Measurements from ENCODE around the gene GATA2. TPM values are rescaled to one million over a fixed set of nuclear protein-coding genes. Genes with fewer than 3 reads are reported as not detected.
A peak's percentile ranks its signal among the peaks of the same experiment; 100 is the strongest.

GATA2 gene
- total and polyA plus RNA-seq, 2 of the 13 experiments (the other 11 are each of a cell fraction or from before 2014, with no cell fraction given): 3.5 to 6.2 TPM

DNA sequence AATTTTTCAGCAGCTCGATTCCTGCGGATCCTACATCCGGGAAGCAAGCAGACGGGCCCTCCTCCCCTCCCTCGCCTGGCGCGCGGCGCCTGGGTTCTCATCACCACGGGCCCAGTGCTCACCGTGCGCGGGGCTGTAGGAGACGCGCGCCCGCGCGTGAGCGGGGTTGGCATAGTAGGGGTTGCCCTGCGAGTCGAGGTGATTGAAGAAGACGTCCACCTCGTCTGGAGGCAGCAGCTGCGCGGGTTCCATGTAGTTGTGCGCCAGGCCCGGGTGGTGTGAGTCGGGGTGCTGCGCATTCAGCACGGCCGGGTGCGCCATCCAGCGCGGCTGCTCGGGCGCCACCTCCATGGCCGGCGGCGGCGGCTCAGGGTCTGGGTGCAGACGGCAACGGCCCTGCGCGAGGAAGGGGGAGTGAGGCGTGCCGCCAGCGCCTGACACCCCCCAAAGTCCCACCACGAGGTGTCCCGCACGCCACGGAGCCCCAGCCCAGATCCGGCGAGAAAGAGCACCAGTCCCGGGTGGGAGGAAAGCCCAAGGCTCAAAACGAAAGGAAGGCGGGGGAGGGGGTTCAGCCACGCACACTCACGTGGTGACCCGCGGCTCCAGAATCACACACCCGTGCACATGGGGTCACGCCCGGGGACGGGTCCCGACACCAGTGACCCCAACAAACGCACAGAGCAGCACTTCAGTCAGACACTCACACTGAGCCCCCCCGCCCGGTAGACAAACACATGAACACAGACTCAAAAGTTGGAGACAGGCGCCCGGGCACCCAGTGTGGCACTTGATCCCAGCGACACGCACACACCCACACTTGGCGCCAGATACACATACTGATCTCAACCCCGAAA is 6.1 kb downstream of the GATA2 start (continued):
- TF ChIP-seq, protein P1, sequence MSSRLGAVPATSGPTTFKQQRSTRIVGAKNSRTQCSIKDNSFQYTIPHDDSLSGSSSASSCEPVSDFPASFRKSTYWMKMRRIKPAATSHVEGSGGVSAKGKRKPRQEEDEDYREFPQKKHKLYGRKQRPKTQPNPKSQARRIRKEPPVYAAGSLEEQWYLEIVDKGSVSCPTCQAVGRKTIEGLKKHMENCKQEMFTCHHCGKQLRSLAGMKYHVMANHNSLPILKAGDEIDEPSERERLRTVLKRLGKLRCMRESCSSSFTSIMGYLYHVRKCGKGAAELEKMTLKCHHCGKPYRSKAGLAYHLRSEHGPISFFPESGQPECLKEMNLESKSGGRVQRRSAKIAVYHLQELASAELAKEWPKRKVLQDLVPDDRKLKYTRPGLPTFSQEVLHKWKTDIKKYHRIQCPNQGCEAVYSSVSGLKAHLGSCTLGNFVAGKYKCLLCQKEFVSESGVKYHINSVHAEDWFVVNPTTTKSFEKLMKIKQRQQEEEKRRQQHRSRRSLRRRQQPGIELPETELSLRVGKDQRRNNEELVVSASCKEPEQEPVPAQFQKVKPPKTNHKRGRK (CRISPR knock-in tag; IDR thresholded peaks at IDR 0.05): no peak
- TF ChIP-seq, protein P2, sequence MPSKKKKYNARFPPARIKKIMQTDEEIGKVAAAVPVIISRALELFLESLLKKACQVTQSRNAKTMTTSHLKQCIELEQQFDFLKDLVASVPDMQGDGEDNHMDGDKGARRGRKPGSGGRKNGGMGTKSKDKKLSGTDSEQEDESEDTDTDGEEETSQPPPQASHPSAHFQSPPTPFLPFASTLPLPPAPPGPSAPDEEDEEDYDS (CRISPR knock-in tag; IDR thresholded peaks at IDR 0.05): no peak
- no peak for TF ChIP-seq FOXM1 (CRISPR knock-in tag; IDR thresholded peaks at IDR 0.05)
- TF ChIP-seq, protein P3, sequence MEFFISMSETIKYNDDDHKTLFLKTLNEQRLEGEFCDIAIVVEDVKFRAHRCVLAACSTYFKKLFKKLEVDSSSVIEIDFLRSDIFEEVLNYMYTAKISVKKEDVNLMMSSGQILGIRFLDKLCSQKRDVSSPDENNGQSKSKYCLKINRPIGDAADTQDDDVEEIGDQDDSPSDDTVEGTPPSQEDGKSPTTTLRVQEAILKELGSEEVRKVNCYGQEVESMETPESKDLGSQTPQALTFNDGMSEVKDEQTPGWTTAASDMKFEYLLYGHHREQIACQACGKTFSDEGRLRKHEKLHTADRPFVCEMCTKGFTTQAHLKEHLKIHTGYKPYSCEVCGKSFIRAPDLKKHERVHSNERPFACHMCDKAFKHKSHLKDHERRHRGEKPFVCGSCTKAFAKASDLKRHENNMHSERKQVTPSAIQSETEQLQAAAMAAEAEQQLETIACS (CRISPR knock-in tag; IDR thresholded peaks at IDR 0.05): 0 out of 2 replicates have a peak, but pooled peaks have one; percentile 15
- no peak for TF ChIP-seq RORA (CRISPR knock-in tag; IDR thresholded peaks at IDR 0.05)
- TF ChIP-seq ZFP36 (IDR thresholded peaks at IDR 0.05; ENCODE audit: borderline replicate concordance, low read depth, low read length, partially characterized antibody): no peak
- TF ChIP-seq DPF2 (CRISPR knock-in tag; IDR thresholded peaks at IDR 0.05; ENCODE audit: borderline replicate concordance, low read depth): no peak
- TF ChIP-seq YY1 (IDR thresholded peaks at IDR 0.05; ENCODE audit: insufficient read depth, insufficient replicate concordance, low read depth, low read length): no peak
- TF ChIP-seq ZNF883 (CRISPR knock-in tag; IDR thresholded peaks at IDR 0.05; ENCODE audit: not compliant biosample characterization): peak; percentile 31
- TF ChIP-seq RARG (CRISPR knock-in tag; IDR thresholded peaks at IDR 0.05; ENCODE audit: low read depth): no peak
- TF ChIP-seq ZNF550 (CRISPR knock-in tag; IDR thresholded peaks at IDR 0.05; ENCODE audit: borderline replicate concordance): no peak
- no peak for TF ChIP-seq KLF16 (CRISPR knock-in tag; IDR thresholded peaks at IDR 0.05)
- no peak; the same call in 1 of the 2 replicates for TF ChIP-seq STAG1 (CRISPR knock-in tag; IDR thresholded peaks at IDR 0.05)
- TF ChIP-seq NFE2 (CRISPR knock-in tag; IDR thresholded peaks at IDR 0.05): no peak
- no peak for TF ChIP-seq ZBTB7A (CRISPR knock-in tag; IDR thresholded peaks at IDR 0.05)
- TF ChIP-seq GATAD2A (CRISPR knock-in tag; IDR thresholded peaks at IDR 0.05): no peak
- TF ChIP-seq EP300 (IDR thresholded peaks at IDR 0.05; ENCODE audit: low read depth in 2 of 2, low read length in 2 of 2): no peak
- no peak for TF ChIP-seq EP300 (CRISPR knock-in tag; IDR thresholded peaks at IDR 0.05; ENCODE audit: borderline replicate concordance)
- TF ChIP-seq ZMYM4 (CRISPR knock-in tag; IDR thresholded peaks at IDR 0.05): no peak
- no peak for TF ChIP-seq GPN1 (CRISPR knock-in tag; IDR thresholded peaks at IDR 0.05; ENCODE audit: borderline replicate concordance)
- TF ChIP-seq NFRKB (IDR thresholded peaks at IDR 0.05): no peak
- no peak for TF ChIP-seq ZNF780A (CRISPR knock-in tag; IDR thresholded peaks at IDR 0.05)
- TF ChIP-seq, protein P4, sequence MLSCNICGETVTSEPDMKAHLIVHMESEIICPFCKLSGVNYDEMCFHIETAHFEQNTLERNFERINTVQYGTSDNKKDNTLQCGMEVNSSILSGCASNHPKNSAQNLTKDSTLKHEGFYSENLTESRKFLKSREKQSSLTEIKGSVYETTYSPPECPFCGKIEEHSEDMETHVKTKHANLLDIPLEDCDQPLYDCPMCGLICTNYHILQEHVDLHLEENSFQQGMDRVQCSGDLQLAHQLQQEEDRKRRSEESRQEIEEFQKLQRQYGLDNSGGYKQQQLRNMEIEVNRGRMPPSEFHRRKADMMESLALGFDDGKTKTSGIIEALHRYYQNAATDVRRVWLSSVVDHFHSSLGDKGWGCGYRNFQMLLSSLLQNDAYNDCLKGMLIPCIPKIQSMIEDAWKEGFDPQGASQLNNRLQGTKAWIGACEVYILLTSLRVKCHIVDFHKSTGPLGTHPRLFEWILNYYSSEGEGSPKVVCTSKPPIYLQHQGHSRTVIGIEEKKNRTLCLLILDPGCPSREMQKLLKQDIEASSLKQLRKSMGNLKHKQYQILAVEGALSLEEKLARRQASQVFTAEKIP (CRISPR knock-in tag; IDR thresholded peaks at IDR 0.05; ENCODE audit: borderline replicate concordance): no peak
- no peak for TF ChIP-seq CHCHD3 (CRISPR knock-in tag; IDR thresholded peaks at IDR 0.05)
